ENCODE results near the gene RFTN2. TPM values are rescaled to one million over a fixed set of nuclear protein-coding genes. Genes with fewer than 3 reads are reported as not detected.
"Not testable (repeated sequence)": the region's sequence is repeated elsewhere in the genome, so short reads cannot be mapped to it uniquely, and the experiment has no call there.

RFTN2 gene
- total RNA-seq, 2 experiments from 2014 or later = not detected

- CTCF ChIA-PET = no interaction called here
- POLR2A ChIA-PET = no interaction called here
These were observed 2.1 kb upstream of the RFTN2 start for GRCh38 chr2:197677483-197677882.

GRCh38 chr2:197677056-197677455 lies 1.7 kb upstream of the RFTN2 start:
- POLR2A ChIA-PET = no interaction called here
- CTCF ChIA-PET = no interaction called here

GRCh38 chr2:197675711-197676188 lies 363 bp upstream of the RFTN2 start:
- CTCF ChIA-PET = no interaction called here
- POLR2A ChIA-PET = no interaction called here

GRCh38 chr2:197674591-197674990 lies 796 bp downstream of the RFTN2 start:
- POLR2A ChIA-PET = no interaction called here

GRCh38 chr2:197674060-197674459 lies 1.3 kb downstream of the RFTN2 start:
- POLR2A ChIA-PET = no interaction called here
- CTCF ChIA-PET = interaction anchor here (0.6 kb wide), 1 partner anchor 35 kb away, joined by 3 read pairs; no protein-coding TSS in a partner anchor

More at GRCh38 chr2:197674591-197674990, 796 bp downstream of the RFTN2 start:
- CTCF ChIA-PET = no interaction called here

- CTCF ChIA-PET = interaction anchor here (0.6 kb wide), 1 partner anchor 36 kb away, joined by 3 read pairs; no protein-coding TSS in a partner anchor
- POLR2A ChIA-PET = no interaction called here
These were observed 1.8 kb downstream of the RFTN2 start for GRCh38 chr2:197673606-197674005.

- CTCF ChIA-PET = no interaction called here
- POLR2A ChIA-PET = no interaction called here
These were observed 2.3 kb downstream of the RFTN2 start for GRCh38 chr2:197673106-197673505.

GRCh38 chr2:197672371-197672893 lies 3.0 kb downstream of the RFTN2 start:
- ChIA-PET CTCF (no interaction called here), POLR2A (no interaction called here)

- ChIA-PET POLR2A (no interaction called here), CTCF (no interaction called here)
These were observed 6.3 kb downstream of the RFTN2 start for GRCh38 chr2:197669077-197669476.

GRCh38 chr2:197668296-197668695 lies 7.1 kb downstream of the RFTN2 start:
- POLR2A ChIA-PET = no interaction called here
- CTCF ChIA-PET = no interaction called here

- ChIA-PET CTCF (no interaction called here), POLR2A (no interaction called here)
These were observed 9.1 kb downstream of the RFTN2 start for GRCh38 chr2:197666277-197666676.

GRCh38 chr2:197661626-197662025 lies 13.8 kb downstream of the RFTN2 start:
- ChIA-PET CTCF (no interaction called here), POLR2A (no interaction called here)

- CTCF ChIA-PET = no interaction called here
- POLR2A ChIA-PET = no interaction called here
These were observed 17.8 kb downstream of the RFTN2 start for GRCh38 chr2:197657562-197657961.

- CTCF ChIA-PET = no interaction called here
These were observed 27.3 kb downstream of the RFTN2 start for GRCh38 chr2:197647961-197648690.

GRCh38 chr2:197641666-197642065 lies 33.7 kb downstream of the RFTN2 start:
- ChIA-PET POLR2A (no interaction called here), CTCF (no interaction called here)

More at GRCh38 chr2:197647961-197648690, 27.3 kb downstream of the RFTN2 start:
- POLR2A ChIA-PET = no interaction called here

GRCh38 chr2:197640571-197641122 lies 34.7 kb downstream of the RFTN2 start:
- POLR2A ChIA-PET = not testable (repeated sequence)

GRCh38 chr2:197633109-197633657 lies 42.2 kb downstream of the RFTN2 start:
- POLR2A ChIA-PET = no interaction called here
- CTCF ChIA-PET = no interaction called here

More at GRCh38 chr2:197640571-197641122, 34.7 kb downstream of the RFTN2 start:
- CTCF ChIA-PET = not testable (repeated sequence)

GRCh38 chr2:197628043-197628500 lies 47.3 kb downstream of the RFTN2 start:
- POLR2A ChIA-PET = no interaction called here
- CTCF ChIA-PET = no interaction called here

GRCh38 chr2:197626965-197627625 lies 48.3 kb downstream of the RFTN2 start:
- ChIA-PET POLR2A (no interaction called here), CTCF (no interaction called here)

GRCh38 chr2:197620133-197620532 lies 55.3 kb downstream of the RFTN2 start:
- POLR2A ChIA-PET = no interaction called here
- CTCF ChIA-PET = no interaction called here
